Heart right ventricle (tissue), 16 donors: Measurements from ENCODE around the gene PTPRM. TPM values are rescaled to one million over a fixed set of nuclear protein-coding genes. Genes with fewer than 3 reads are reported as not detected.

Experiments
- ATAC-seq, 8 donors: fragments of 200-7000 bp; cut with Tn5 transposase; one replicate each; pipeline ENCODE4 v1.9.1; 2020; ENCODE audit warnings: mild to moderate bottlenecking in 8 of 8, moderate library complexity in 8 of 8, moderate number of reproducible peaks in 1 of 8
- DNase-seq, 2 donors: peaks; one replicate each; pipeline ENCODE4 v3.0.0-alpha.2; 2020
- H3K27ac ChIP-seq, 10 donors: fragments of 200-600 bp; sonication (generic) in 2 of 10; one replicate each; pipeline versions ENCODE4 v1.5.0 to v1.8.0; 2020 to 2022; ENCODE audit warnings: mild to moderate bottlenecking in 3 of 10
- H3K27me3 ChIP-seq, 7 donors: fragments of 200-600 bp; one replicate each; pipeline ENCODE4 v1.8.0; 2021 to 2022; ENCODE audit warnings: mild to moderate bottlenecking in 2 of 7
- H3K36me3 ChIP-seq, 9 donors: fragments of 200-600 bp; sonication (generic) in 1 of 9; one replicate each; pipeline versions ENCODE4 v1.5.0 to v1.8.0; 2020 to 2022; ENCODE audit warnings: mild to moderate bottlenecking in 2 of 9
- H3K4me1 ChIP-seq, 9 donors: fragments of 200-600 bp; sonication (generic) in 1 of 9; one replicate each; pipeline versions ENCODE4 v1.5.0 to v1.8.0; 2020 to 2022; ENCODE audit warnings: mild to moderate bottlenecking in 4 of 9
- H3K4me3 ChIP-seq, 10 donors: fragments of 200-600 bp; sonication (generic) in 2 of 10; one replicate each; pipeline versions ENCODE4 v1.5.0 to v1.8.0; 2020 to 2022; ENCODE audit warnings: mild to moderate bottlenecking in 7 of 10, moderate library complexity in 2 of 10
- H3K9me3 ChIP-seq, 11 donors: fragments of 200-600 bp in 10 of 11; sonication (generic) in 2 of 11; one replicate each; pipeline versions ENCODE4 v1.5.0 to v1.8.0; 2013 to 2022; ENCODE audit warnings: mild to moderate bottlenecking in 2 of 11, control low read depth in 1 of 11, moderate library complexity in 1 of 11
- WGBS, 2 donors: extraction: QIAGEN DNeasy Blood & Tissue Kit; methylation state at CpG; one replicate each; pipeline ENCODE4 v1.1.7; 2013; ENCODE audit warnings: inconsistent platforms in 1 of 2; 5-methylcytosine and 5-hydroxymethylcytosine counted together
- intact Hi-C, 10 donors: fragments of 100-400 bp; cut with DNase I; formaldehyde crosslinking; loops; one replicate each; pipeline versions ENCODE4 v1.11.1 to v1.14.2; 2022
- polyA plus RNA-seq, 2 donors: library from polyadenylated mRNA; stranded (reverse); fragments of 200-250 nt; gene quantifications; one replicate each; pipeline ENCODE4 v1.2.3, GENCODE V29; 2013
- total RNA-seq, 10 donors: library from RNA; stranded (reverse); fragmentation: NEBNext Ultra II Directional in 3 of 10; extraction: Animal tissue kit (Norgen Biotek cat#: 25700) in 3 of 10; gene quantifications; one replicate each; pipeline versions ENCODE4 v1.2.1 to v1.2.4, GENCODE V29; 2021 to 2023
- TF ChIP-seq, protein P1 (sequence below), 9 donors: fragments of 200-600 bp; sonication (generic) in 2 of 9; IDR thresholded peaks; one replicate each; pipeline versions ENCODE4 v1.5.0 to v1.8.0; 2021 to 2022; ENCODE audit warnings: antibody characterized with exemption in 9 of 9, mild to moderate bottlenecking in 5 of 9, moderate library complexity in 1 of 9
- donor health status: Arrhythmogenic right ventricular cardiomyopathy.
- donor health status: ischemic (EF 13 %, LVEDD 7.1; RV severe dilation, severe dysfunction).
- donor health status: healthy with polysubstance abuse.
- donor health status: DM: no; HTN: yes; CAD: no.
- donor health status: DM: no; HTN: no; CAD: no.
- donor health status: ischemic (EF 25% LVEDD 6.9; RV normal size, moderate dysfunction).
- donor health status: ischemic (EF 25% LVEDD 5.7; RV mildly dilated, moderate dysfunction).
- donor health status: healthy.
- donor health status: DM: yes; HTN: yes; CAD: no.
- donor health status: Ischemic cardiomyopathy.
- donor health status: ischemic (EF 35%, LVEDD 5.7; RV mildly dilated, moderate dysfunction).
- donor health status: nonischemic (EF 11% LVEDD 7.7; RV severe dilation, severe dysfunction).
- donor health status: DM: yes; HTN: yes; CAD: no.
- donor health status: PGD.
- donor health status: ischemic (EF 29% LVEDD 5.4; RV normal size, mild dysfunction).
- donor health status: nonischemic (EF 23%, LVEDD 6.1; RV moderate dilation, normal function).

Gene PTPRM
- total and polyA plus RNA-seq, 12 donors, result 81.7 to 170 (median 132) TPM

DNA sequence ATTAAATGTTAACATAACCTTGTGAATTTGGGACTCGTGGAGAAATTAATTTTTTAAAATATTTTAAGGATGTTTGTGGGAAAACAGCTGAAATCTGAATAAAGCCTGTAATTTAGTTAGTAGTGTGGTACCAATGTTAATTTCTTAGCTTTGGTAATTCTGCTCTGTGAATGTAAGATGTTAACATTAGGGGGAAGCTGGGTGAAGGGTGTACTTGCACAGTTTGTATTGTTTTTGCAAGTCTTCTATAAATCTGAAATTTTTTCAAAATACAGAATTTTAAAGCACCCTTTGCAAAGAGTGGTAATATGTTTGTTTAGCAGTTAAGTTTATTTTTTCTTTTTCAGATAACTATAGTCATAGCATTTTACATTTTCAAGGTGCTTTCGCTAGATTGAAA lies 4.5 kb downstream of the PTPRM start:
- intact Hi-C loops, result loop anchor here in 5 of 10 donors (2.0 to 10.0 kb wide), 6 partner anchors 53 to 913 kb away; no protein-coding TSS in a partner anchor
- DNase-seq (no peak), ATAC-seq (no peak)
- Histone ChIP-seq H3K4me1 (peaks cover 5 to 78% (median 49%) of the 10 kb centered on the region in 9 donors), H3K27me3 (peaks cover 0 to 36% (median 0%) of the 10 kb centered on the region in 7 donors), H3K36me3 (no peaks in the 10 kb centered on the region), H3K4me3 (no peak overlapping the region), H3K27ac (no peak overlapping the region), H3K9me3 (no peaks in the 10 kb centered on the region)
- TF ChIP-seq, protein P1, sequence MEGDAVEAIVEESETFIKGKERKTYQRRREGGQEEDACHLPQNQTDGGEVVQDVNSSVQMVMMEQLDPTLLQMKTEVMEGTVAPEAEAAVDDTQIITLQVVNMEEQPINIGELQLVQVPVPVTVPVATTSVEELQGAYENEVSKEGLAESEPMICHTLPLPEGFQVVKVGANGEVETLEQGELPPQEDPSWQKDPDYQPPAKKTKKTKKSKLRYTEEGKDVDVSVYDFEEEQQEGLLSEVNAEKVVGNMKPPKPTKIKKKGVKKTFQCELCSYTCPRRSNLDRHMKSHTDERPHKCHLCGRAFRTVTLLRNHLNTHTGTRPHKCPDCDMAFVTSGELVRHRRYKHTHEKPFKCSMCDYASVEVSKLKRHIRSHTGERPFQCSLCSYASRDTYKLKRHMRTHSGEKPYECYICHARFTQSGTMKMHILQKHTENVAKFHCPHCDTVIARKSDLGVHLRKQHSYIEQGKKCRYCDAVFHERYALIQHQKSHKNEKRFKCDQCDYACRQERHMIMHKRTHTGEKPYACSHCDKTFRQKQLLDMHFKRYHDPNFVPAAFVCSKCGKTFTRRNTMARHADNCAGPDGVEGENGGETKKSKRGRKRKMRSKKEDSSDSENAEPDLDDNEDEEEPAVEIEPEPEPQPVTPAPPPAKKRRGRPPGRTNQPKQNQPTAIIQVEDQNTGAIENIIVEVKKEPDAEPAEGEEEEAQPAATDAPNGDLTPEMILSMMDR (IDR thresholded peaks at IDR 0.05), result no peak
- 89 to 92% methylated on average over 2 of the region's 2 CpGs for WGBS, 2 donors

DNA sequence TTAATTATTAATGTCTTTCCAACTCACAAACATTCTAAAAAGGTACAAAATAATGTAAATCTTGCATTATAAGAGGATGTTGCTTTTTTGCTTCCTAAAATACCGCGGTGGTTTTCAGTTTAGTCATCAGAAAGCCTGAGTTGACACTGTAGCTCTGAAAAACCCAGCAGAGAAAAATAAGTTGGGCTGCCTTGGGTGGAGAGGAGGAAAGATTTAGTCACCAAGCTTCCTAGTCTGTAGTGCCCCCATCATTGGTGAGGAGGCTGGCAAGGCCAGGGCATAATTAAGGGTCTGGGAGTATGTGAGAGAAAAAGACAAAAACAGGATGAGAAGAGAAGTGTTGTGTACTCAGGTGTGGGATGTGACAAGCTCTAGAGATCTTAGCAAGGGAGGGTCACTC lies 5.7 kb downstream of the PTPRM start:
- intact Hi-C loops, result loop anchor here in 5 of 10 donors (2.0 to 10.0 kb wide), 6 partner anchors 52 to 912 kb away; no protein-coding TSS in a partner anchor
- peaks cover 0 to 28% (median 0%) of the 10 kb centered on the region in 7 donors for H3K27me3 ChIP-seq
- peak overlapping the region in 1 of 10 donors; percentile 51 for H3K27ac ChIP-seq
- no peaks in the 10 kb centered on the region for H3K36me3 ChIP-seq
- no peaks in the 10 kb centered on the region for H3K9me3 ChIP-seq
- ATAC-seq (no peak), DNase-seq (no peak)
- H3K4me3 ChIP-seq, result peak overlapping the region in 1 of 10 donors; percentile 2
- TF ChIP-seq, protein P1 (IDR thresholded peaks at IDR 0.05), result no peak
- peaks cover 5 to 90% (median 60%) of the 10 kb centered on the region in 9 donors for H3K4me1 ChIP-seq
- 51 to 62% methylated on average over 2 of the region's 2 CpGs for WGBS, 2 donors

DNA sequence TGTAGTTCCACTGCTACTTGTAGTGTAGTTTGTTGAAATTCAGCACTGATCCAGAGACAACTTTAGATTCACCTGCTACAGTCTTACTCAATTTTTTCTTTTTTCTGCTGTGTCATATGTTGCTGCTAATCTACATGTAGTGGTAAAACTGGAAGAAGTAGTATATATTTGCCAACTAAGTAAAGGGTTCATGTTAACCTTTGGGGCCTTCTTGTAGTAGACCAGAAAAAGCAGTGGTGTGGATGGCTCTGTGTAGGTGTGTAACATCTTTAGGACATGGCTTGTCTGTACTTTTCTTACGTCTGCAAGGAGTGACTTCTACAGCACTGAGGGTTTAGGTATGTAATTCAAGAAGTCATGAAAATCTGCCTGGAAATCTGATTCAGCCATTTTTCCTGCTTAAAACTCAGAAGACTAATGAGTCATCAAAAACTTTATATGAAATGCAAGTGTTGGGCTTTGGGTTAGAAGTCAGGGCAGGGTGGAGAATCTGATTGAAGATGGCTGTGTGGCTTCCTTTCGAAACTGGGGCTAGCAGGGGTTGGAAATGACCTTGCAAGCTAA lies 8.4 kb downstream of the PTPRM start:
- H3K36me3 ChIP-seq, result no peaks in the 10 kb centered on the region
- intact Hi-C loops, result loop anchor here in 4 of 10 donors (10.0 kb wide), 3 partner anchors 179 to 909 kb away; no protein-coding TSS in a partner anchor
- H3K27ac ChIP-seq, result peak overlapping the region in 2 of 10 donors; percentile 17 to 28
- TF ChIP-seq, protein P1 (IDR thresholded peaks at IDR 0.05), result no peak
- H3K27me3 ChIP-seq, result peaks cover 0 to 3% (median 0%) of the 10 kb centered on the region in 7 donors
- WGBS, 2 donors, result 73 to 87% methylated on average over 2 of the region's 2 CpGs
- DNase-seq (no peak), ATAC-seq (peak in 2 of 8 donors; percentile 26)
- H3K4me3 ChIP-seq, result no peak overlapping the region
- H3K4me1 ChIP-seq, result peaks cover 5 to 96% (median 68%) of the 10 kb centered on the region in 9 donors
- no peaks in the 10 kb centered on the region for H3K9me3 ChIP-seq

DNA sequence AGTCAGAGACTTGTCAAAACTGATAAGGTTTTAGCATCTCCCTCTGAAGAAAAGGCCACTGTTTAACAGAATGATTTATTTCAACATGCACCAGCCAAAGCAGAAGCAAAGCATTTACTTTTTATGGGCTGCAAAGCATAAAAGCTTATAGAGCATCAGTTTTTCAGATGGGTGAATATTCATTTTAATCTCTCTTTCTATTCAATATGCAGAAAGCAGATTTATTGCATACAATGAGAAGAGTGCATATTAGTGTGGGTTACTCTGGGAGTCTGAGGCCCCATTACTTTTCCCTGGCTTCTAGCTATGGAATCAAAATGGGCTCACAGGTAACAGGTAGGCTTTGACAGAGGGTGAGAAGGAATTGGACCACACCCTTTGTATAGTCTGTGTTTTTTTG lies 9.0 kb downstream of the PTPRM start:
- H3K9me3 ChIP-seq, result no peaks in the 10 kb centered on the region
- TF ChIP-seq, protein P1 (IDR thresholded peaks at IDR 0.05), result no peak
- H3K27me3 ChIP-seq, result no peaks in the 10 kb centered on the region
- peak overlapping the region in 2 of 10 donors; percentile 17 to 28 for H3K27ac ChIP-seq
- ATAC-seq, result no peak
- no peak for DNase-seq
- intact Hi-C loops, result loop anchor here in 4 of 10 donors (10.0 kb wide), 3 partner anchors 179 to 909 kb away; no protein-coding TSS in a partner anchor
- peaks cover 5 to 96% (median 73%) of the 10 kb centered on the region in 9 donors for H3K4me1 ChIP-seq
- H3K4me3 ChIP-seq, result no peak overlapping the region
- no peaks in the 10 kb centered on the region for H3K36me3 ChIP-seq
